Panc1 (cell line): ENCODE data around the gene PAX5. TPM values are rescaled to one million over a fixed set of nuclear protein-coding genes. Genes with fewer than 3 reads are reported as not detected.

Source experiments
- ATAC-seq: fragments of 200-7000 bp; cut with Tn5 transposase; 2 replicates; pipeline ENCODE4 v1.9.1; 2020; ENCODE audit warnings: mild to moderate bottlenecking, moderate library complexity
- BruUV-seq: library from RNA; stranded (reverse); fragments of 400-500 nt; replicated peaks from 2 replicates; lab custom pipeline; 2021; lab: Mats Ljungman, UMichigan
- CTCF ChIA-PET: fragments of 300-600 bp; sonication (Branson Sonifier 250); formaldehyde crosslinking; loops from one replicate; lab custom pipeline; 2022; ENCODE audit warnings: antibody characterized with exemption; lab: Charles Lee
- POLR2A ChIA-PET: fragments of 300-600 bp; sonication (Branson Sonifier 250); formaldehyde crosslinking; loops from one replicate; lab custom pipeline; 2022; ENCODE audit warnings: antibody characterized with exemption; lab: Charles Lee
- DNase-seq: peaks from one replicate; pipeline ENCODE4 v3.0.0-alpha.2; 2010; ENCODE audit warnings: low read depth, low spot score
- H3K27ac ChIP-seq: 2 replicates; pipeline ENCODE4 v1.5.1; 2011; ENCODE audit warnings: mild to moderate bottlenecking, low read length, inconsistent platforms
- H3K27me3 ChIP-seq: fragments of 200-500 bp; sonication (Bioruptor generic); 2 replicates; pipeline ENCODE4 v1.6.0; 2014; ENCODE audit warnings: low read length, inconsistent platforms; ENCODE audit not compliant: control insufficient read depth, insufficient read depth
- H3K36me3 ChIP-seq: fragments of 200-500 bp; sonication (Bioruptor generic); 2 replicates; pipeline ENCODE4 v1.5.1; 2014; ENCODE audit warnings: inconsistent platforms, mild to moderate bottlenecking, low read length, moderate library complexity; ENCODE audit not compliant: control insufficient read depth, insufficient read depth
- H3K4me1 ChIP-seq: 2 replicates; pipeline ENCODE4 v1.5.1; 2011; ENCODE audit warnings: inconsistent platforms, mild to moderate bottlenecking, low read length, moderate library complexity; ENCODE audit not compliant: control insufficient read depth, insufficient read depth
- H3K4me3 ChIP-seq, 2 experiments: 2 replicates each; pipeline ENCODE4 v1.5.1; 2011 to 2012; ENCODE audit warnings: low read depth in 2 of 2, low read length in 2 of 2, mild to moderate bottlenecking in 2 of 2, inconsistent platforms in 1 of 2, moderate library complexity in 1 of 2
- H3K9me3 ChIP-seq: fragments of 200-500 bp; sonication (Bioruptor generic); 2 replicates; pipeline ENCODE4 v1.5.1; 2014; ENCODE audit warnings: low read depth, mild to moderate bottlenecking, inconsistent platforms, low read length, moderate library complexity; ENCODE audit not compliant: control insufficient read depth, insufficient read depth
- POLR2AphosphoS5 ChIP-seq: IDR thresholded peaks from 2 replicates; pipeline ENCODE4 v1.6.1; 2012; ENCODE audit warnings: mild to moderate bottlenecking, low read depth, low read length, moderate library complexity
- REST ChIP-seq, 2 experiments: IDR thresholded peaks; 2 replicates each; pipeline ENCODE4 v1.6.1; 2011 to 2012; ENCODE audit warnings: low read depth in 2 of 2, control low read depth in 1 of 2, low read length in 1 of 2, mild to moderate bottlenecking in 1 of 2, moderate library complexity in 1 of 2; ENCODE audit not compliant: insufficient read depth in 1 of 2
- SIN3A ChIP-seq: IDR thresholded peaks from 2 replicates; pipeline ENCODE4 v1.6.1; 2012; ENCODE audit warnings: low read depth, mild to moderate bottlenecking, low read length, moderate library complexity, borderline replicate concordance; ENCODE audit not compliant: insufficient read depth
- TCF7L2 ChIP-seq: IDR thresholded peaks from 2 replicates; pipeline ENCODE4 v1.6.1; 2011; ENCODE audit warnings: mild to moderate bottlenecking, low read depth, low read length, inconsistent platforms
- in situ Hi-C: cut with HindIII; loops from 2 replicates; pipeline ENCODE4 v1.10.0; 2016; ENCODE audit warnings: low sequenced_read_pairs, low pct_unique_long_range_greater_than_20kb
- intact Hi-C: fragments of 100-400 bp; cut with micrococcal nuclease; formaldehyde crosslinking; loops from one replicate; pipeline ENCODE4 v1.10.0; 2022; ENCODE audit not compliant: unreplicated experiment
- total RNA-seq: library from RNA; stranded (reverse); gene quantifications from one replicate; pipeline ENCODE4 v1.2.1, GENCODE V29; 2021; ENCODE audit not compliant: unreplicated experiment
- TF ChIP-seq, protein P1 (sequence below): fragments of 450-650 bp; IDR thresholded peaks from 2 replicates; pipeline ENCODE4 v1.5.1; 2017; ENCODE audit warnings: mild to moderate bottlenecking

The PAX5 gene
- total RNA-seq, 1 experiment from 2014 or later = 0.39 TPM

DNA sequence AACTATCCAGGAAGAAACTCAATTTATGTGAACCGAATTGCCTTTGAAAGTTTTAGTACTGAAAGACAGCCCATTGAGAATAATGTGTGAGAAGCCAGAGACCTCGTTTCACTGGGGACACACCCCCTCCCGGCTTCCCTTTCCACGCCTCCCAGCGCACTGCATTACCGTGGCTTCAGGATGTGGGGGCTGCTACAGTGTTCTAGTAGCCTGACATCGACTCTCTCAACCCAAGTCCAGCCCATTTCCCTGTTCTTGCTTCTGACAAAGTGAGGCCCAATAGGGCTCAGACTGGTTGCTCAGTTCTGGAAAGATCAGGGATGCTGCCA lies 3.5 kb downstream of the PAX5 start:
- no peaks in the 10 kb centered on the region for H3K36me3 ChIP-seq
- H3K27ac ChIP-seq = no peak overlapping the region
- no peak for DNase-seq
- H3K9me3 ChIP-seq = no peaks in the 10 kb centered on the region
- no TSS peak for BruUV-seq
- in situ Hi-C loops (no loop called here), intact Hi-C loops (no loop called here)
- TF ChIP-seq POLR2AphosphoS5 = no peak
- no peak for TF ChIP-seq SIN3A
- no peak for TF ChIP-seq TCF7L2
- TF ChIP-seq, protein P1, sequence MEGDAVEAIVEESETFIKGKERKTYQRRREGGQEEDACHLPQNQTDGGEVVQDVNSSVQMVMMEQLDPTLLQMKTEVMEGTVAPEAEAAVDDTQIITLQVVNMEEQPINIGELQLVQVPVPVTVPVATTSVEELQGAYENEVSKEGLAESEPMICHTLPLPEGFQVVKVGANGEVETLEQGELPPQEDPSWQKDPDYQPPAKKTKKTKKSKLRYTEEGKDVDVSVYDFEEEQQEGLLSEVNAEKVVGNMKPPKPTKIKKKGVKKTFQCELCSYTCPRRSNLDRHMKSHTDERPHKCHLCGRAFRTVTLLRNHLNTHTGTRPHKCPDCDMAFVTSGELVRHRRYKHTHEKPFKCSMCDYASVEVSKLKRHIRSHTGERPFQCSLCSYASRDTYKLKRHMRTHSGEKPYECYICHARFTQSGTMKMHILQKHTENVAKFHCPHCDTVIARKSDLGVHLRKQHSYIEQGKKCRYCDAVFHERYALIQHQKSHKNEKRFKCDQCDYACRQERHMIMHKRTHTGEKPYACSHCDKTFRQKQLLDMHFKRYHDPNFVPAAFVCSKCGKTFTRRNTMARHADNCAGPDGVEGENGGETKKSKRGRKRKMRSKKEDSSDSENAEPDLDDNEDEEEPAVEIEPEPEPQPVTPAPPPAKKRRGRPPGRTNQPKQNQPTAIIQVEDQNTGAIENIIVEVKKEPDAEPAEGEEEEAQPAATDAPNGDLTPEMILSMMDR = no peak
- no peak for TF ChIP-seq REST (IDR thresholded peaks at IDR 0.05; ENCODE audit: insufficient read depth in 1 of 2, low read depth in 2 of 2, low read length in 1 of 2)
- ChIA-PET CTCF (no interaction called here), POLR2A (no interaction called here)
- peaks cover 48% of the 10 kb centered on the region for H3K27me3 ChIP-seq
- H3K4me1 ChIP-seq = peaks cover 27% of the 10 kb centered on the region
- H3K4me3 ChIP-seq = no peak overlapping the region
- ATAC-seq = no peak

DNA sequence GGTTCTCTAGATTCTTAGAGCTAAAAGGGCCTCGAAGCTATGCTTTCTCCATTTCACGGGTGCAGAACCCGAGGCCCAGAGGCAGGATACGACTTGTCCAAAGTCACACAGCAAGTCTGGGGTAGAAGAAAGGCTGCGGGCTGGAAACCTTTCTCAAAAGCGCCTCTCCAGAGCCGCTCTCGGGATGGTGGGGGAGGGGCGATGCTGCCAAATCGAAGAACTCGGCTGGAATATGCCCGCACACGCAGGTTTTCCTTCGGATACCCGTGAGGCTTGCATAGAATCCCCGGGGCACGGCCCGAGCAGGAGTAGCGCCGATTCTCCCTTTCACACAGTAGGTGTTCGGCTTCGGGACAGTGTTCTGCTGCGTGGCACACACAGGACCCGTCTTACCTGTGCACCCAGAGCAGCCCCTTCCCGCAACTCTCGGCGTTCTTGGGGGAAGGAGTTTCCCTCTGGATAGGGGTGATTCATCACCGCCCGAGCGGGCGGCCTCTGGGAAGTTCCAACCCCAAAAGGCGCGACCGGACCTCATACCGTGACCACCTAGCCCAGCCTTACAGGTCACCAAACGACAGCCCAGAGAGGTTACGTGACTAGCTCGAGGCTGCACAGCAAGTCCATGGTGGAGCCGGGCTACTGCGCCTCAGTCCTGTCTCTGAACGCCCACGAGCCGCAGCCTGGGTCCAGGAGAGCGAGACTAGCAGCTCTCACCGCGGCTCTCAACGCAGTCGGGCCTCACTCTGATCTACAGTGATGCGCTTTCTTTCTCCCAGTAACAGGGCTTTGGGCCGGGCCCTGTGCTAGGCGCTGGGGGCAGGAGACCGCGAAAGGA lies 4.1 kb downstream of the PAX5 start:
- Histone ChIP-seq H3K4me1 (peaks cover 27% of the 10 kb centered on the region), H3K36me3 (no peaks in the 10 kb centered on the region), H3K27ac (no peak overlapping the region), H3K9me3 (no peaks in the 10 kb centered on the region), H3K4me3 (no peak overlapping the region), H3K27me3 (peaks cover 51% of the 10 kb centered on the region)
- intact Hi-C loops (no loop called here), in situ Hi-C loops (no loop called here)
- DNase-seq (no peak), ATAC-seq (no peak)
- TF ChIP-seq SIN3A (no peak), REST (IDR thresholded peaks at IDR 0.05; ENCODE audit: insufficient read depth in 1 of 2, low read depth in 2 of 2, low read length in 1 of 2) (no peak), TCF7L2 (no peak), POLR2AphosphoS5 (no peak)
- TF ChIP-seq, protein P1 = no peak
- ChIA-PET CTCF (no interaction called here), POLR2A (interaction anchor here (0.6 kb wide), 1 partner anchor 53 kb away, joined by 3 read pairs; no protein-coding TSS in a partner anchor)
- no TSS peak for BruUV-seq
